Fibroblast of villous mesenchyme (primary cell): Measurements from ENCODE around the gene ARID1A. TPM values are rescaled to one million over a fixed set of nuclear protein-coding genes. Genes with fewer than 3 reads are reported as not detected.

Source experiments
- DNase-seq: peaks from one replicate; pipeline ENCODE4 v3.0.0-alpha.2; 2010; ENCODE audit warnings: low read depth
- H3K4me3 ChIP-seq: 2 replicates; pipeline ENCODE4 v1.5.1; 2011; ENCODE audit warnings: low read depth, mild to moderate bottlenecking, low read length
- CTCF ChIP-seq: IDR thresholded peaks from 2 replicates; pipeline ENCODE4 v1.5.1; 2012; ENCODE audit warnings: low read depth, mild to moderate bottlenecking, low read length; ENCODE audit not compliant: insufficient read depth
- total RNA-seq: library from RNA; depleted of rRNA; stranded (reverse); fragments of >200 nt; gene quantifications from 2 replicates; pipeline ENCODE4 v1.2.3, GENCODE V29; 2012

ARID1A gene
- total RNA-seq, 1 donor, result 31.1 TPM

GRCh38 chr1:26783646-26784022 lies 87.8 kb downstream of the ARID1A start:
- no peak for TF ChIP-seq CTCF
- no peak overlapping the region for H3K4me3 ChIP-seq
- DNase-seq, result no peak

GRCh38 chr1:26784023-26784871 lies 88.4 kb downstream of the ARID1A start:
- TF ChIP-seq CTCF, result no peak
- no peak overlapping the region for H3K4me3 ChIP-seq
- DNase-seq, result peak; percentile 92

GRCh38 chr1:26784886-26785285 lies 89.1 kb downstream of the ARID1A start:
- H3K4me3 ChIP-seq, result no peak overlapping the region
- TF ChIP-seq CTCF, result no peak
- no peak for DNase-seq

GRCh38 chr1:26785611-26786436 lies 90.0 kb downstream of the ARID1A start:
- no peak overlapping the region for H3K4me3 ChIP-seq
- DNase-seq, result peak; percentile 45
- TF ChIP-seq CTCF, result no peak

GRCh38 chr1:26786437-26787380 lies 90.9 kb downstream of the ARID1A start:
- no peak for TF ChIP-seq CTCF
- peak overlapping the region; percentile 78 for H3K4me3 ChIP-seq
- DNase-seq, result peak; percentile 93

GRCh38 chr1:26787381-26787705 lies 91.5 kb downstream of the ARID1A start:
- peak overlapping the region; percentile 78 for H3K4me3 ChIP-seq
- no peak for TF ChIP-seq CTCF
- DNase-seq, result peak; percentile 64
